Measurements from ENCODE around the gene ANKRA2. TPM values are rescaled to one million over a fixed set of nuclear protein-coding genes. Genes with fewer than 3 reads are reported as not detected.

The ANKRA2 gene
- polyA plus RNA-seq, 1 of the 3 experiments (the other 2 are of a cell fraction) = 14.5 TPM

- TF ChIP-seq REST (IDR thresholded peaks at IDR 0.05; ENCODE audit: low read depth, low read length) = no peak
- ChIA-PET POLR2A (no interaction called here), CTCF (interaction anchor here (14.9 kb wide), 1 partner anchor 206 kb away, joined by 398 read pairs; no protein-coding TSS in a partner anchor)
- Histone ChIP-seq H3F3A (replicated peaks; ENCODE audit: insufficient read depth) (peaks cover 16% of the 10 kb centered on the region), H3K9me2 (no peaks in the 10 kb centered on the region), H3K9ac (no peak overlapping the region), H3K4me2 (no peak overlapping the region), H3K27me3 (ENCODE audit: insufficient read depth) (no peaks in the 10 kb centered on the region), H3K27ac (ENCODE audit: low read depth in 2 of 2, low read length in 1 of 2) (no peak overlapping the region), H3K4me3 (ENCODE audit: low read depth in 2 of 2, low read length in 1 of 2) (no peak overlapping the region), H4K20me1 (ENCODE audit: insufficient read depth) (no peaks in the 10 kb centered on the region), H3K79me2 (ENCODE audit: insufficient read depth) (no peaks in the 10 kb centered on the region), H3K36me3 (replicated peaks in 1 of 2; ENCODE audit: control insufficient read depth in 1 of 2, insufficient read depth in 2 of 2, low read length in 1 of 2) (peaks cover 0 to 7% of the 10 kb centered on the region in 2 experiments), H2AFZ (ENCODE audit: low read depth) (no peak overlapping the region), H3K4me1 (ENCODE audit: control insufficient read depth in 1 of 2, insufficient read depth in 2 of 2, low read depth in 1 of 2, low read length in 1 of 2) (peaks cover 3 to 5% of the 10 kb centered on the region in 2 experiments; a peak in 3 of 4 replicates), H3K9me3 (no peaks in the 10 kb centered on the region)
- WGBS (ENCODE audit: low lambda C conversion rate) = 71% methylated on average over 1 of the region's 1 CpG
- DNase-seq = no peak
Measured at GRCh38 chr5:73587923-73588322, 22.5 kb upstream of the ANKRA2 start.

- CTCF ChIA-PET = interaction anchor here (0.8 to 2.2 kb wide), 4 partner anchors 9 to 210 kb away, joined by 3 to 11 read pairs (median 6); no protein-coding TSS in a partner anchor
- Histone ChIP-seq H3K9me3 (no peaks in the 10 kb centered on the region), H3F3A (replicated peaks; ENCODE audit: insufficient read depth) (peaks cover 8% of the 10 kb centered on the region), H2AFZ (ENCODE audit: low read depth) (no peak overlapping the region), H3K9ac (no peak overlapping the region), H3K36me3 (replicated peaks in 1 of 2; ENCODE audit: control insufficient read depth in 1 of 2, insufficient read depth in 2 of 2, low read length in 1 of 2) (peaks cover 34 to 51% of the 10 kb centered on the region in 2 experiments), H3K4me3 (ENCODE audit: low read depth in 2 of 2, low read length in 1 of 2) (no peak overlapping the region), H3K4me2 (no peak overlapping the region), H3K4me1 (ENCODE audit: control insufficient read depth in 1 of 2, insufficient read depth in 2 of 2, low read depth in 1 of 2, low read length in 1 of 2) (no peaks in the 10 kb centered on the region), H3K79me2 (ENCODE audit: insufficient read depth) (no peaks in the 10 kb centered on the region), H3K9me2 (no peaks in the 10 kb centered on the region), H3K27me3 (ENCODE audit: insufficient read depth) (no peaks in the 10 kb centered on the region), H4K20me1 (ENCODE audit: insufficient read depth) (no peaks in the 10 kb centered on the region), H3K27ac (ENCODE audit: low read depth in 2 of 2, low read length in 1 of 2) (no peak overlapping the region)
- POLR2A ChIA-PET = no interaction called here
- DNase-seq = no peak
- WGBS (ENCODE audit: low lambda C conversion rate) = 75% methylated on average over 3 of the region's 3 CpGs
- TF ChIP-seq EZH2phosphoT487 (IDR thresholded peaks at IDR 0.05; ENCODE audit: borderline replicate concordance, low read depth) = no peak
- no peak for TF ChIP-seq FOXM1 (IDR thresholded peaks at IDR 0.05; ENCODE audit: low read depth)
- no peak for TF ChIP-seq CHD2 (IDR thresholded peaks at IDR 0.05; ENCODE audit: low read length, partially characterized antibody)
- no peak for TF ChIP-seq POLR2AphosphoS5 (IDR thresholded peaks at IDR 0.05; ENCODE audit: low read depth, low read length)
- no peak for TF ChIP-seq MAX (IDR thresholded peaks at IDR 0.05; ENCODE audit: low read depth)
- TF ChIP-seq ELF1 (IDR thresholded peaks at IDR 0.05) = no peak
- TF ChIP-seq RCOR1 (IDR thresholded peaks at IDR 0.05; ENCODE audit: low read length) = no peak
- TF ChIP-seq FOXJ3 (CRISPR knock-in tag; IDR thresholded peaks at IDR 0.05) = no peak
- no peak for TF ChIP-seq FOSL2 (IDR thresholded peaks at IDR 0.05; ENCODE audit: borderline replicate concordance, low read depth)
- TF ChIP-seq IRF3 (IDR thresholded peaks at IDR 0.05; ENCODE audit: low read depth, low read length) = no peak
- TF ChIP-seq RAD21 (IDR thresholded peaks at IDR 0.05; ENCODE audit: low read length) = no peak
Measured at GRCh38 chr5:73582285-73583145, 17.1 kb upstream of the ANKRA2 start.

Measured in SK-N-SH (cell line).